GM12872 (cell line): ENCODE data around the gene SLC66A2.

Experiments
- TF ChIP-seq, protein P1 (sequence below): IDR thresholded peaks from 3 replicates; pipeline ENCODE4 v1.5.1; 2011; ENCODE audit warnings: low read depth, mild to moderate bottlenecking, low read length, moderate library complexity; ENCODE audit not compliant: insufficient read depth

Gene SLC66A2

DNA sequence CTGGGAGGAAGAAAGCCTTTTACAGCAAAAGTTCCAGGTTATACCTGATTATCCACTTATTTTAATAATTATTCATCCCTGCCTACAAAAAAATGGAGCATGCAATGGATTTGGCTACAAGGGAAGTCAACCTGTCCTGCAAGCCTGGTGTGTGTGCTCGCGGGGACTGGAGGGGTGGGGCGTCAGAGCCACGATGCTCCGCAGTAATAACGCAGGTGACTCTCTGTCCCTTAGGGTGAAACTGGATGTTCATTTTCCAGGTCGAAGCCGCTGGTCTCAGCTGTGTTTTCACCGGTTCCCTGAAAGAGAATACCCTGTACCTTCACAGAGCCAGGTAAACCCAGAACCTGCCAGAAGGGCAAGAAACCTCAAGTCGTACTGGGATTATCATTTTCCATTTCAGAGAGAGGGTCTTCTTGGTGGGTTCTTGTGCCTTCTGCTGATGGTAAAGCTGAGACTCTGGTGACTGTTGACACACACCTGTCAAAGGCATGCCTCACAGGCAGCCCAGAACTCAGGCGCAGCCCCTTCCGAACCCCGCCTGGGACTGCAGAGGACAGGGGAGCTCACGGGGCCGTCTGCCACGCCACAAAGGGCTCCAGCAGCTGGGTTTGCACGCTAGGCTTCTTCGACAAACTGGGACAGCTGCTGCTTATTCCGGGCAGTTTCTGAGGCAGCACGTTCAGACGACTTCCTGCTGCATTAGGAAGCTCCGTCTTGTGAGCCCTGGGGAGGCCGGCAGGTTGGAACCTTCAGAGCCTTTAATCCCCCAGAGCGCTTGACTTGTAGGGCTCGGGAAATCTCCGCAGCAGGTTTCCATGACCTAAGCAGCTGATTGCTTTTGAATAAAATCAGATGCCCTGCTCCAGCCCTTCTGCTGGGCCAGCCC lies 95.1 kb downstream of the SLC66A2 start:
- TF ChIP-seq, protein P1, sequence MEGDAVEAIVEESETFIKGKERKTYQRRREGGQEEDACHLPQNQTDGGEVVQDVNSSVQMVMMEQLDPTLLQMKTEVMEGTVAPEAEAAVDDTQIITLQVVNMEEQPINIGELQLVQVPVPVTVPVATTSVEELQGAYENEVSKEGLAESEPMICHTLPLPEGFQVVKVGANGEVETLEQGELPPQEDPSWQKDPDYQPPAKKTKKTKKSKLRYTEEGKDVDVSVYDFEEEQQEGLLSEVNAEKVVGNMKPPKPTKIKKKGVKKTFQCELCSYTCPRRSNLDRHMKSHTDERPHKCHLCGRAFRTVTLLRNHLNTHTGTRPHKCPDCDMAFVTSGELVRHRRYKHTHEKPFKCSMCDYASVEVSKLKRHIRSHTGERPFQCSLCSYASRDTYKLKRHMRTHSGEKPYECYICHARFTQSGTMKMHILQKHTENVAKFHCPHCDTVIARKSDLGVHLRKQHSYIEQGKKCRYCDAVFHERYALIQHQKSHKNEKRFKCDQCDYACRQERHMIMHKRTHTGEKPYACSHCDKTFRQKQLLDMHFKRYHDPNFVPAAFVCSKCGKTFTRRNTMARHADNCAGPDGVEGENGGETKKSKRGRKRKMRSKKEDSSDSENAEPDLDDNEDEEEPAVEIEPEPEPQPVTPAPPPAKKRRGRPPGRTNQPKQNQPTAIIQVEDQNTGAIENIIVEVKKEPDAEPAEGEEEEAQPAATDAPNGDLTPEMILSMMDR = no peak

DNA sequence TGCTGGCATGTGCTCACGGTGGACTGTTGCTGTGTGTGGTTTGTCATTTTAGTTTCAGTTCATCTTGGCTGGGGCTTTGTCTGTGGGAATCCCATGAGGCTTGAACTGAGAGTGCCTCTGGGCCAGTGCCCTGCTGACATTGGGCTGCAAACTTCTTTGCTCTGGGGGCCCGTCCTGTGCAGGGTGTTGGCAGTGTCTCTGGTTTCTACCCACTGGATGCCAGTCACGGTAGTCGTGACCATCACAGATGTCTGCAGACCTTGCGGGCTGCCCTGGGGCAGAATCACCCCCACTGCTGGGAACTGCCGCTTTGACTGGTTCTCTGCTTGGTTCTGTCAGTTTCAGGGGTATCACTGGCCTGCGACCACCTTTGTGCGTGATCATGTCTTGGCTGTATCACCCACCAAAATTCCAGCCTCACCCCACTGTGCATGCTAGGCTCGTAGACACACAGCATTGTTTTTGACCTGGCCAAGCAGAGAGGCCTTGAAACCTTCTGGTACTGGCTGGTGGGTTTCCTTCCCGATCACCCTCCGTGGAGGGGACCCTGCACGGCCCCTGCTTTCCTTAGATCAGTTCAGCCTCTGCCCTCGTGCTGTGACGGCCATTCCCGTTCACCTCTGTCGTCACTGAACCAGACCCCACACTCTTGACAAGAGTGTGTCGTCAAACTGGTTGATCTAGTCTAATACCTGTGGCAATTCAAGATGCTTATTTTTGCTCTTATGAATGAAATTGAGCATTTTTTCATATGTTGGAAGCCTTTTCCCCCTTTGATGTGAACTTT lies 96.1 kb downstream of the SLC66A2 start:
- TF ChIP-seq, protein P1 = no peak

DNA sequence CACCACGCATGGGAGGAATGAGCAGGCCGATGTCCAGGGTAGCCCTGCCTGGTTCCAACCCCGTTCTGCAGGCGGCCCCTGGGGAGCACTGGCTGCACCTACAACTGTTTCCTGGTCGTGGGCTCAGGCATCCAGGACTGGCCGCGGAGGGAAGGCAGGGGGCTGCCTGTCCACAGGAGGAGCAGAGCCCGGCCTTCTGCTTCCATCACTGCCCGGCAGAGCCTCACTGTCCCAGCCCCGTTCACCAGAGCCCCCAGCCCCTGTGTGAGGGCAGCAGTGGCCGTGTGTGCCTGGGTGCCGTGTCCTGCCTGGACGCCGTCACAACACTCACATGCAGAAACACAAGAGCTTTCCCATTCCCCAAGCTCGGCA lies 97.5 kb downstream of the SLC66A2 start:
- TF ChIP-seq, protein P1 = no peak

DNA sequence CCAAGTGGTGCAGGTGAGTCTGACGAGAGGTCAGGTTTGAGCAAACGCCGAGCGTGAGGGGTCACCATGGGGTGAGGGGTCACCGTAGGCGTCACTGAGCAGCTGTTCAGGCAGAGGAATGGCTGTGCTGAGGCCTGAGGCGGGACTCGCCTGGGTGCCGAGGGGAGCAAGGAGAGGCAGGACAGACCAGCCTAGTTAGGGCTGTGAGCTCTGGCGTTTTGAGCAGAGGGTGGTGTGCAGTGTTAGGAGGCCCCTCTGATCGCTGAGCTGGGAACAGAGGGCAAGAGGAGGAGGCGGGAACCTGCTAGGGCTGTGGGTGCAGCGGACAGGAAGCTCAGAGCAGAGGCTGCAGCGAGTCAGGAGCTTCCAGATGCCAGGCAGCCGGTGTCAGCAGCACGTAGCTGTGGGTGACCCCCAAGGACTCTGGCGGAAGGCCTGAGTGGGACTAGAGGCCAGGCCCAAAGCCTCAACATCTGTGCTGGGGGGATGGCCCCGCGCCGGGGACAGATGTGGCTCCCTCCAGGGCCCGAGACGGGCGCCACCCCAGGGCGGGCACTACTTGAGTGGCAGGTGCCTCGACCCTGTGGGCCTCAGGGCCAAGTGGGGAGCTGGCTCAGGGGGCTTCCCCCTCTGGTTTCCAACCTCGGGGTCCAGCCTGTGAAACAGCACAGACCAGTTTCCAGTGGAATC lies 98.0 kb downstream of the SLC66A2 start:
- TF ChIP-seq, protein P1 = no peak

DNA sequence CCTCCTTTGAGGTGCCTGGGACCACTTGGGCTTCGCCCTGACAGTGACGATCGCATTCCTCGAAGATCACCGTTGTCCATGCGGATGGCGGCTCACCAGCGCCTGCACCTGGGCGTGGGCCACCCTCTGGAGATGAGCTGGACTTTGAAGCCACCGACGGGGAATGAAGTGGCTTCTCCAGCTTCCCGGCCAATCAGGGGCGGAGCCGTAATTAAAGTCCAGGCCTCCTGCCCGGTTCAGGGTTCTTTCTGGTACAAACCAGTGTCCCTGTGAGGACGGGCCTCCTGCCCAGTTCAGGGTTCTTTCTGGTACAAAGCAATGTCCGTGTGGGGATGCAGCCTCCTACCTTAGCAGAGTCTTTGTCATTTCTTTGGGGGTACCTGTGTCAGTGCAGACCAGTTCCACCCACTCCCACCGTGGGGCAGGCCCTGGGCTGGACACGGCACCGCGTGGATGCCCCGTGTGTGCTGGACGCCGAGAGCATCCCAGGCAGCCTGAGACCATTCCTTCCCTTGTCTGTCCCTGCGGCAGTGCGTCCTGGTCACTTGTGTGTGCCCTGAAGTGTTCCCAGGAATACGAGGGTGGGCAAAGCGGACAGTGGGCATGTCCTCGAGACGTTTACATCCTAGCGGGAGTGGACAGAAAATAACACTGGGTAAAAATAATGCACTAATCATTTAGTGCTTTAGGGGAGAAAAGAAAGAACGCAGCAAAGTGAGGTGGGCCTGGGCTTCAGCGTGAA lies 98.7 kb downstream of the SLC66A2 start:
- TF ChIP-seq, protein P1 = no peak
